Activated CD8-positive, alpha-beta T cell treated with anti-CD3 and anti-CD28 coated beads for 36 hours (primary cell): Measurements from ENCODE around the gene MCRIP2. TPM values are rescaled to one million over a fixed set of nuclear protein-coding genes. Genes with fewer than 3 reads are reported as not detected.
A peak's percentile ranks its signal among the peaks of the same experiment; 100 is the strongest.

Experiments
- ATAC-seq: fragments of 200-7000 bp; cut with Tn5 transposase; one replicate; pipeline ENCODE4 v1.10.0; 2021; ENCODE audit warnings: mild to moderate bottlenecking, moderate library complexity
- CTCF ChIA-PET: fragments of 350-600 bp; sonication (Branson Sonifier 250); formaldehyde crosslinking; loops from one replicate; lab custom pipeline; 2021; ENCODE audit warnings: antibody characterized with exemption; lab: Charles Lee
- POLR2A ChIA-PET: fragments of 350-600 bp; sonication (Branson Sonifier 250); formaldehyde crosslinking; loops from one replicate; lab custom pipeline; 2021; ENCODE audit warnings: antibody characterized with exemption; lab: Charles Lee
- DNase-seq: peaks from one replicate; pipeline ENCODE4 v3.0.0-alpha.2; 2020
- H3K27ac Mint-ChIP-seq: one replicate; pipeline ENCODE4 v1.8.0; 2021; ENCODE audit warnings: mild to moderate bottlenecking, mixed read lengths
- H3K27me3 Mint-ChIP-seq: one replicate; pipeline ENCODE4 v1.8.0; 2021; ENCODE audit warnings: mixed read lengths
- H3K36me3 Mint-ChIP-seq: one replicate; pipeline ENCODE4 v1.8.0; 2021; ENCODE audit warnings: low read depth, mixed read lengths
- H3K4me1 Mint-ChIP-seq: one replicate; pipeline ENCODE4 v1.8.0; 2021; ENCODE audit warnings: low read depth, mixed read lengths
- H3K4me3 Mint-ChIP-seq: one replicate; pipeline ENCODE4 v1.8.0; 2021; ENCODE audit warnings: mild to moderate bottlenecking, moderate library complexity, mixed read lengths
- H3K9me3 Mint-ChIP-seq: one replicate; pipeline ENCODE4 v1.8.0; 2021; ENCODE audit warnings: mixed read lengths
- intact Hi-C: fragments of 100-400 bp; cut with micrococcal nuclease; formaldehyde crosslinking; loops from one replicate; pipeline ENCODE4 v1.10.0; 2022
- total RNA-seq, 2 experiments: library from RNA; stranded (reverse); gene quantifications; one replicate each; pipeline ENCODE4 v1.2.3, GENCODE V29; 2021
- TF ChIP-seq, protein P1 (sequence below): fragments of 200-600 bp; IDR thresholded peaks from one replicate; pipeline ENCODE4 v1.8.0; 2022; ENCODE audit warnings: antibody characterized with exemption, mild to moderate bottlenecking

The MCRIP2 gene
- total RNA-seq, 2 experiments from 2014 or later = 60.7 to 62.7 TPM

DNA sequence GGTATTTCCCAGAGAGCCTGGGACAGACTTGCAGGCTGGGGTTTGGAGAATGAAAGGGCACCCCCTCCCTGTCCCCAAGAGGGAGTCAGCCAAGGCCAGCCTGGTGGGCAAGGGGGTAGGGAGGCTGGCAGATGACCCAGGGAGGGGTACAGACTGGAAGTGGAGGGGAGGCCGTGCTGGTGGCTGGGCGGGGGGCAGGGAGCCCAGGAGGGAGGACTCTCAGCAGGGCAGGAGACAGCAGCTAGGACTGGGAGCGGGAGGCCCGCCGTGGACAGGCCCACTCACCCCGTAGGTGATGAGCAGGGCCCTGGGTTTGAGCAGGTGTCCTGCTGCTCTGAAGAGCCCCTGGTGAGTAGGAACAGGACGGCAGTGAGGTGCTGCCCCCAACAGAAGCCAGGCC, 6.6 kb upstream of the MCRIP2 start:
- POLR2A ChIA-PET = interaction anchor here (1.2 to 1.6 kb wide), 2 partner anchors 47 to 50 kb away, joined by 3 to 6 read pairs; no protein-coding TSS in a partner anchor
- no peak for ATAC-seq
- no peaks in the 10 kb centered on the region for H3K27me3 Mint-ChIP-seq
- no peaks in the 10 kb centered on the region for H3K9me3 Mint-ChIP-seq
- CTCF ChIA-PET = no interaction called here
- H3K4me1 Mint-ChIP-seq = peaks cover 11% of the 10 kb centered on the region
- peak overlapping the region; percentile 89 for H3K4me3 Mint-ChIP-seq
- TF ChIP-seq, protein P1, sequence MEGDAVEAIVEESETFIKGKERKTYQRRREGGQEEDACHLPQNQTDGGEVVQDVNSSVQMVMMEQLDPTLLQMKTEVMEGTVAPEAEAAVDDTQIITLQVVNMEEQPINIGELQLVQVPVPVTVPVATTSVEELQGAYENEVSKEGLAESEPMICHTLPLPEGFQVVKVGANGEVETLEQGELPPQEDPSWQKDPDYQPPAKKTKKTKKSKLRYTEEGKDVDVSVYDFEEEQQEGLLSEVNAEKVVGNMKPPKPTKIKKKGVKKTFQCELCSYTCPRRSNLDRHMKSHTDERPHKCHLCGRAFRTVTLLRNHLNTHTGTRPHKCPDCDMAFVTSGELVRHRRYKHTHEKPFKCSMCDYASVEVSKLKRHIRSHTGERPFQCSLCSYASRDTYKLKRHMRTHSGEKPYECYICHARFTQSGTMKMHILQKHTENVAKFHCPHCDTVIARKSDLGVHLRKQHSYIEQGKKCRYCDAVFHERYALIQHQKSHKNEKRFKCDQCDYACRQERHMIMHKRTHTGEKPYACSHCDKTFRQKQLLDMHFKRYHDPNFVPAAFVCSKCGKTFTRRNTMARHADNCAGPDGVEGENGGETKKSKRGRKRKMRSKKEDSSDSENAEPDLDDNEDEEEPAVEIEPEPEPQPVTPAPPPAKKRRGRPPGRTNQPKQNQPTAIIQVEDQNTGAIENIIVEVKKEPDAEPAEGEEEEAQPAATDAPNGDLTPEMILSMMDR = no peak
- intact Hi-C loops = no loop called here
- DNase-seq = no peak
- no peak overlapping the region for H3K27ac Mint-ChIP-seq
- peaks cover 3% of the 10 kb centered on the region for H3K36me3 Mint-ChIP-seq

DNA sequence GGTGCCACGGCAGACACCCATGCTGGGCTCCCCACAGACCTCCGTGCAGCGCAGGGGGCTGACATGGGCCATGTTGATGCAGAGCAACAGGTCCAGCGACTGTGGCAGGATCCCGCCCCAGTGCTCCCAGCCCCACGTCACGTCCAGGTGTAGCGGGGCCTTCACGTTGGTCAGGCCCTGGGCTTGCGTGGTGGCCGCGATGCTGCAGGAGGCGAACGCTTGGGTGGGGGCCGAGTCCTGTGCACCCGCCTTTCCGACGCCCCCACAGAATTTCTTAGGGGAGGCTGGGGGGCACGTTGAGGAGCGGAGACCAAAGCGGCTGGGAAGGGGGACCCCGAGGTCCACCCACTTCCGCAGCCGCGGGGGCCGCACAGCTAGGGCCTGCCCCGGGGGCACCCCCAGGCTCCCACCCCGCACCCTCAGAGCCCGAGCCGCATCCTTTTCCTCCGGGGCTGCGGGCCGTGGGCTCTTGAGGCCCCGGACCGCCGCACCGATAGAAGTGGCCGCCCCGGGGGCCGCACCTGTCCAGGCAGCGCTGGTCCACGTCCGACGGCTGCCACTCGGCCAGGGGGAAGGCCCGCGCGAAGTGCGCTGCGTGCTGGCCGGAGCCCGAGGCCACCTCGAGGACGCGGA, 5.9 kb upstream of the MCRIP2 start:
- Mint-ChIP-seq H3K36me3 (peaks cover 3% of the 10 kb centered on the region), H3K27me3 (no peaks in the 10 kb centered on the region), H3K9me3 (no peaks in the 10 kb centered on the region), H3K4me3 (peak overlapping the region; percentile 89), H3K4me1 (peaks cover 13% of the 10 kb centered on the region), H3K27ac (peak overlapping the region; percentile 25)
- intact Hi-C loops = no loop called here
- TF ChIP-seq, protein P1 = no peak
- POLR2A ChIA-PET = interaction anchor here (0.9 to 3.6 kb wide), 17 partner anchors 10 to 209 kb away, joined by 3 to 21 read pairs (median 4); partner anchors contain the start of genes JMJD8 and WDR90
- ATAC-seq = peak; percentile 6
- CTCF ChIA-PET = interaction anchor here (1.0 to 3.1 kb wide), 6 partner anchors 12 to 243 kb away, joined by 3 to 13 read pairs (median 3); partner anchors contain the start of gene CAPN15
- DNase-seq = peak; percentile 43

DNA sequence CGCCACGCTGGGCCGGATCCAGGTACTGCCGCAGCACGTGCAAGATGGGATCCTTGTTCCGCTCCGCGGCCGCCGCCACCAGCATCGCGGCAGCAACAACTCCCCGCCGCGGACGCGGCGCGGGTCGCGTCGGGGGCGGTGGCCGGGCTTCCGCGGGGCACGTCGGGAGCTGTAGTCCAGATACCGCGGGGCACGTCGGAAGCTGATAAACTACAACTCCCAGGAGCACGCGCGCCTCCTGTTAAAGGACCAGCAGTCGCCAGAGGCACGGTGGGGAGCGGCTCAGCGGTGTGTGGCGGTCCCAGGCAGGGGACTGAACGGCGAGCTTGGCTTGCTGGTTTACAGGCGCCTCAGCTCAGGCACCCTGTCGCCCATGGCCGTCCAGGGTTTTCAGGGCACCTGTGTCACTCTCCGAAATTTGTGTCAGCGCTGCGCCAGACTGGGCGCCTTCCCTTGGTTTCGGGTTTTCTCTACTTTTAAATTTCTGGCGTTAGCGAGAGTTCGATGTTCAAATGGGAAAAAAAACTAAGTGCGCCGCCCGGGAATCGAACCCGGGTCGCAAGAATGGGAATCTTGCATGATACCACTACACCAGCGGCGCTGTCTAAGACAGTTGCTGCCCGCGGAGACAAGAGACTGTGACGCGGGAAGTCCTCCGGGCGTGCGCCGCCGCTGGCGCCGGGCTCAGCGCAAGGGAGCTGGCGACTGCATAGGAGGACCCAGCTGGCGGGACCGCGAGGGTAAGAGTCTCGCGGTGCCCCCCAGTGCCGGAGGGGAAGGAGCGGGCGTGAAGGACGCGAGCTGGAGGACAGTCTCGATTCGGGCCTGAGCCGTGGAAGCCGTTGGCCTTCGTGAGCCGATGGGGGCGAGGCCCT, 5.2 kb upstream of the MCRIP2 start, which contains the start of gene METTL26:
TSS of gene METTL26 (minus strand) at position 100 of the 875 bp plus-strand sequence. CDS start at position 85, 15 bp downstream.
- intact Hi-C loops = no loop called here
- ChIA-PET POLR2A (interaction anchor here (0.7 to 3.6 kb wide), 18 partner anchors 10 to 340 kb away, joined by 3 to 21 read pairs (median 4); partner anchors contain the start of genes JMJD8 and WDR90), CTCF (interaction anchor here (1.0 to 3.1 kb wide), 6 partner anchors 12 to 244 kb away, joined by 3 to 13 read pairs (median 3); partner anchors contain the start of gene CAPN15)
- Mint-ChIP-seq H3K27me3 (no peaks in the 10 kb centered on the region), H3K27ac (peak within 1 kb of the TSS; percentile 92), H3K4me3 (peak within 1 kb of the TSS; percentile 89), H3K36me3 (peaks cover 3% of the 10 kb centered on the region), H3K9me3 (no peaks in the 10 kb centered on the region), H3K4me1 (peaks cover 13% of the 10 kb centered on the region)
- peak; percentile 98 for DNase-seq
- ATAC-seq = peak; percentile 86
- TF ChIP-seq, protein P1 = no peak

DNA sequence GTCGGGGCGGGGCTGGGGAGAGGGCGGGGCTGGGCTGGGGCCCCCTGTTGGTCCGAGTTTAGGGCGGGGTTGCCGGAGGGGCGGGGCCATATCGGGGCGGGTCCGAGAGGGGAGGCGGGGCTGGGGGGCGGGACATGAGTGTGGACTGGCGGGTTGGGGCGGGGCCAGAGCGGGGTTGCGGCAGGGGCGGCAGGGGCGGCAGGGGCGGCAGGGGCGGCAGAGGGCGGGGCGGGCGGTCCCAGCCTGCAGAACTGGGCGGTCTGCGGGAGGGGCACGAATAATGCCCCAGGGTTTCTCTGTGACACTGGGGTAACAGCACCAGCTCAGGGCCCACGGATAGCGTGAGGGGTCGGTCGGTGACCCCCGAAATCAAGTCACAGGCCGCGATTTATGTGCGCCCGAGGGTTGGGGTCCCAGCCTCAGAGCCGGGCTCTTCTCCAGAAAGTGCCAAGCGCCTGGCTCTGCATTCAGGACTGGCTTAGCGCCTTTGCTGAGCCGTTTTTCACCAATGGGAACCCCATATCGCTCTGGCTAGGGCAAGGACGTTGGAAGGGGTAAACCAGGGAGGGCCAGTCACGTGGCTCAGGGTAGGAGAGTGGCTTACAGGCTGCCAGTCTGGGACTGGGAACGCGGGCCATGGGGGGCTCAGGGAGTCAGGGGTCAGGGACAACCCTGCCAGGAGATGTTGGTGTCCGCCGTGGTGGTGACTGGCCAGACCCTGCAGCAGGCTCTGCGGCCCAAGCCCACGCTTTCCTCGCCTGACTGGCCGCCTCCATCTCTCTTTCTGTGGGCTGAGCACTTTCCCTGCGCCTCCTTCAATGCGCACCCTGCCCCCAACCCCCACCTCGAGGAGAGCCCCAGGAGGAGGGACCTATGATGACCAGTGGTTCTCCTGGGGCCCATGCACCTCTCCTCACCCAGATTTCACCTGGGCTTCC, 4.3 kb upstream of the MCRIP2 start:
- Mint-ChIP-seq H3K36me3 (peaks cover 3% of the 10 kb centered on the region), H3K4me3 (peak overlapping the region; percentile 89), H3K9me3 (no peaks in the 10 kb centered on the region), H3K27ac (no peak overlapping the region), H3K27me3 (no peaks in the 10 kb centered on the region), H3K4me1 (peaks cover 13% of the 10 kb centered on the region)
- intact Hi-C loops = no loop called here
- CTCF ChIA-PET = interaction anchor here (1.1 to 3.1 kb wide), 6 partner anchors 11 to 245 kb away, joined by 3 to 13 read pairs (median 3); partner anchors contain the start of genes CAPN15 and WDR90
- ATAC-seq = peak; percentile 71
- TF ChIP-seq, protein P1 = no peak
- peak; percentile 90 for DNase-seq
- POLR2A ChIA-PET = interaction anchor here (0.7 to 3.6 kb wide), 11 partner anchors 9 to 339 kb away, joined by 3 to 21 read pairs (median 4); partner anchors contain the start of gene WDR90
